Parathyroid adenoma (tissue), 2 donors: ENCODE measurements around the gene NAP1L5.

Experiments
- H2AFZ ChIP-seq: fragments of 300-600 bp; sonication (generic); one replicate; pipeline ENCODE4 v1.7.0; 2017; ENCODE audit warnings: antibody characterized with exemption, mild to moderate bottlenecking
- H3K27ac ChIP-seq: fragments of 300-600 bp; sonication (generic); one replicate; pipeline ENCODE4 v1.7.0; 2017
- H3K27me3 ChIP-seq: fragments of 300-600 bp; sonication (generic); one replicate; pipeline ENCODE4 v1.7.0; 2017; ENCODE audit warnings: low read length; ENCODE audit not compliant: control insufficient read depth, insufficient read depth
- H3K36me3 ChIP-seq: fragments of 300-600 bp; sonication (generic); one replicate; pipeline ENCODE4 v1.7.0; 2017; ENCODE audit warnings: low read length; ENCODE audit not compliant: control insufficient read depth, insufficient read depth
- H3K4me1 ChIP-seq: fragments of 300-600 bp; sonication (generic); one replicate; pipeline ENCODE4 v1.7.0; 2017; ENCODE audit warnings: control low read depth
- H3K4me2 ChIP-seq: fragments of 300-600 bp; sonication (generic); one replicate; pipeline ENCODE4 v1.7.0; 2017; ENCODE audit warnings: low read length
- H3K4me3 ChIP-seq: fragments of 300-600 bp; sonication (generic); one replicate; pipeline ENCODE4 v1.7.0; 2017; ENCODE audit warnings: low read depth, low read length
- H3K79me2 ChIP-seq: fragments of 300-600 bp; sonication (generic); one replicate; pipeline ENCODE4 v1.7.0; 2017; ENCODE audit warnings: control low read depth
- H3K9ac ChIP-seq: fragments of 300-600 bp; sonication (generic); one replicate; pipeline ENCODE4 v1.7.0; 2017; ENCODE audit warnings: mild to moderate bottlenecking
- H3K9me3 ChIP-seq: fragments of 300-600 bp; sonication (generic); one replicate; pipeline ENCODE4 v1.7.0; 2017; ENCODE audit warnings: low read length; ENCODE audit not compliant: control insufficient read depth
- TF ChIP-seq, protein P1 (sequence below): fragments of 300-600 bp; sonication (generic); IDR thresholded peaks from one replicate; pipeline ENCODE4 v1.7.0; 2017; ENCODE audit warnings: antibody characterized with exemption, mild to moderate bottlenecking
- donor health status: primary hyperparathyroidism.

NAP1L5 gene

DNA sequence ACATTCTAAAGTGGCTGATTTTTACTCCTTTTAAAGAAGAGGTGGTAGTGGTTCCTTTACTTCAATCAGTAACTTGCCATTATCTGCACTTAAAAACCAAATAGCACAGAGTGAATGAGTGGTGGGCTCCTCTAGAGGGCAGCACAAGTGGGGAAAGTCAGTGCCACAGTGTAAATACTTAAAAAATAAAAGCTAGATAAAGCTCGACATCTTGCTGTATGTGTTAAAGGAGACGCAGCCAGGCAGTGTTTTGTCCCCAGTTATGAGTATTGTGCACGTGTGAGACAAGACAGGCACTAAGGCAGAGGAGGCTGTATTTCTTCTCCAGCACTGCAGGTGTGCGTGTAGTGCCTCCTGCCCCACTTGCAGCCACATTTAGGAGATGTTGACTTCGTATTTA is 24.6 kb downstream of the NAP1L5 start:
- no peak overlapping the region for H3K4me2 ChIP-seq
- TF ChIP-seq, protein P1, sequence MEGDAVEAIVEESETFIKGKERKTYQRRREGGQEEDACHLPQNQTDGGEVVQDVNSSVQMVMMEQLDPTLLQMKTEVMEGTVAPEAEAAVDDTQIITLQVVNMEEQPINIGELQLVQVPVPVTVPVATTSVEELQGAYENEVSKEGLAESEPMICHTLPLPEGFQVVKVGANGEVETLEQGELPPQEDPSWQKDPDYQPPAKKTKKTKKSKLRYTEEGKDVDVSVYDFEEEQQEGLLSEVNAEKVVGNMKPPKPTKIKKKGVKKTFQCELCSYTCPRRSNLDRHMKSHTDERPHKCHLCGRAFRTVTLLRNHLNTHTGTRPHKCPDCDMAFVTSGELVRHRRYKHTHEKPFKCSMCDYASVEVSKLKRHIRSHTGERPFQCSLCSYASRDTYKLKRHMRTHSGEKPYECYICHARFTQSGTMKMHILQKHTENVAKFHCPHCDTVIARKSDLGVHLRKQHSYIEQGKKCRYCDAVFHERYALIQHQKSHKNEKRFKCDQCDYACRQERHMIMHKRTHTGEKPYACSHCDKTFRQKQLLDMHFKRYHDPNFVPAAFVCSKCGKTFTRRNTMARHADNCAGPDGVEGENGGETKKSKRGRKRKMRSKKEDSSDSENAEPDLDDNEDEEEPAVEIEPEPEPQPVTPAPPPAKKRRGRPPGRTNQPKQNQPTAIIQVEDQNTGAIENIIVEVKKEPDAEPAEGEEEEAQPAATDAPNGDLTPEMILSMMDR: peak; percentile 21
- H2AFZ ChIP-seq: no peak overlapping the region
- no peak overlapping the region for H3K27ac ChIP-seq
- H3K27me3 ChIP-seq: no peaks in the 10 kb centered on the region
- no peak overlapping the region for H3K9ac ChIP-seq
- no peaks in the 10 kb centered on the region for H3K4me1 ChIP-seq
- H3K79me2 ChIP-seq: no peaks in the 10 kb centered on the region
- no peaks in the 10 kb centered on the region for H3K9me3 ChIP-seq
- no peaks in the 10 kb centered on the region for H3K36me3 ChIP-seq
- no peak overlapping the region for H3K4me3 ChIP-seq

DNA sequence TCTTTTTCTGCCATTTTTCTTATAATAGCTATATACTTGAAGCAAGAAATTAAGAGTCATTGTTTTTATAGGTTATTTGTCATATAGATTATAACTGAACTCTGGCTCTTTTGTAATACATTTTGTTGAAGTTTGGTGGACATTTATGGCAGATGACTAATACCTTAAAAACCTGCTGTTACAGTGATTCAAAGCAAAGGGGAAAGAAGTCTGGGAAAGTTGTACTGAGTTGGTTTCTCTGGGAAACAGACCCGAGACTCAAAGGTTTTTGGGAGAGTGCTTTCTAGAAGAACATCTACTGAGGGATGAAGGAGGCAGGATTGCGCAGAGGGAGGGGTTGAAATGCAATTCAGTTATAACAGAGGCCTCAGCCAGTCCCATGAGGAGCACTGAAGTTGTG is 35.9 kb downstream of the NAP1L5 start:
- Histone ChIP-seq H3K9me3 (no peaks in the 10 kb centered on the region), H3K27me3 (no peaks in the 10 kb centered on the region), H3K9ac (no peak overlapping the region), H3K79me2 (no peaks in the 10 kb centered on the region), H3K36me3 (no peaks in the 10 kb centered on the region), H3K4me1 (peaks cover 2% of the 10 kb centered on the region), H2AFZ (no peak overlapping the region), H3K27ac (no peak overlapping the region), H3K4me2 (no peak overlapping the region), H3K4me3 (no peak overlapping the region)
- TF ChIP-seq, protein P1: no peak

DNA sequence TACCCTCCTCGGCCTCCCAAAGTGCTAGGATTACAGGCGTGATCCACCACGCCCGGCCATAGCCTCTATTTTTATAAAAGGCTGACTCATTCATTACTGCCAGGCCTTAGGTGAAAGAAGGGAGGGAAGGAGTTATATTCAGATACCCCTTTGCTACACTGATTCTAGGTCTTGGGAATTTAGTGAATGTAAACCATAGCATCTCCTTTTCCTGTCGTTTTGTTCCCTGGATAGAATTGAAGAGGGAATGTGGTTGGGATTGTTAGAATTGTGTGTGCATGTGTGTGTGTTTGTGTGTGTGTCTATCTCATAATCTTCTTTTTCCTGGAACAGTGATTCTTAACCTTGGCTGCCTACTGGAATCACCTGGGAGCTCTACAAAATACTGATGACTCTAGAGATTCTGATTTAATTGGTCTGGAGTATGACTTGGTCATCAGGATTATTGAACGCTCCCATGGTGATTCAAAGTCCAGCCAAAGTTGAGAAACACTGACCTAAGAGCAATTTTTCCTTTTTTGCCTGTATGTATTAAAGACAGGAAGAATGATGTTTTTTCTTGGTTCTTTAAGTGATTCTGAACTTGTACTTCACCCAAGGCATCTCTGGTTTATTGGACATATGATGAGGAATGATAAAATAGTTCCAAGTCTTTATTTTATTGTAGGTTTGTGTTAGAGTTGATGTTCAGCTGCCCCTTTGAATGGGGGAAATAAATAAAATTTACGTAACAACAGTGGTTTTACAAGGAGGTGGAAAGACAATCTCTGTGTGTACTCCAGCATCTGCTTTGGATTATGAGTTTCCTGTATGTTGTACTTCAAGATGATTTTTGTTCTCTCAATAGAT is 37.0 kb downstream of the NAP1L5 start:
- Histone ChIP-seq H3K27ac (no peak overlapping the region), H3K4me2 (no peak overlapping the region), H2AFZ (no peak overlapping the region), H3K4me1 (peaks cover 2% of the 10 kb centered on the region), H3K27me3 (no peaks in the 10 kb centered on the region), H3K9me3 (no peaks in the 10 kb centered on the region), H3K79me2 (no peaks in the 10 kb centered on the region), H3K4me3 (no peak overlapping the region), H3K9ac (no peak overlapping the region), H3K36me3 (no peaks in the 10 kb centered on the region)
- TF ChIP-seq, protein P1: no peak

DNA sequence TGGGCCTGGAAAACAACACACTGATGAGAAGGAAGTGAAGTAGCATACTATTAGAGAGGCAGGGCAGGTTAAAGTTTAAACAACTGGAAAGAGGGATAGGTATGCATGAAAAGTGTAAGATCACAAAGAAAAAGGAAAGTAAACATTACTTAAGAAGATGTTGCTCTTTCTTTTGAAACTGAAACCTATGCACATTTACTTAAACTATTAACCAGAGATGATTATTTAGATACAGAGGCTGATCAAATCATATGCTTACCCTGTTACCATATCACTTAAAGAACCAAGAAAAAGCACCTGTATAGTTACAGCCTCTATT is 37.8 kb downstream of the NAP1L5 start:
- Histone ChIP-seq H3K9ac (no peak overlapping the region), H3K4me1 (peaks cover 2% of the 10 kb centered on the region), H3K4me2 (no peak overlapping the region), H3K36me3 (no peaks in the 10 kb centered on the region), H3K27ac (no peak overlapping the region), H2AFZ (no peak overlapping the region), H3K4me3 (no peak overlapping the region), H3K79me2 (no peaks in the 10 kb centered on the region), H3K27me3 (no peaks in the 10 kb centered on the region), H3K9me3 (no peaks in the 10 kb centered on the region)
- TF ChIP-seq, protein P1: no peak
